ENCODE data around the gene TMA7B.

The TMA7B gene

DNA sequence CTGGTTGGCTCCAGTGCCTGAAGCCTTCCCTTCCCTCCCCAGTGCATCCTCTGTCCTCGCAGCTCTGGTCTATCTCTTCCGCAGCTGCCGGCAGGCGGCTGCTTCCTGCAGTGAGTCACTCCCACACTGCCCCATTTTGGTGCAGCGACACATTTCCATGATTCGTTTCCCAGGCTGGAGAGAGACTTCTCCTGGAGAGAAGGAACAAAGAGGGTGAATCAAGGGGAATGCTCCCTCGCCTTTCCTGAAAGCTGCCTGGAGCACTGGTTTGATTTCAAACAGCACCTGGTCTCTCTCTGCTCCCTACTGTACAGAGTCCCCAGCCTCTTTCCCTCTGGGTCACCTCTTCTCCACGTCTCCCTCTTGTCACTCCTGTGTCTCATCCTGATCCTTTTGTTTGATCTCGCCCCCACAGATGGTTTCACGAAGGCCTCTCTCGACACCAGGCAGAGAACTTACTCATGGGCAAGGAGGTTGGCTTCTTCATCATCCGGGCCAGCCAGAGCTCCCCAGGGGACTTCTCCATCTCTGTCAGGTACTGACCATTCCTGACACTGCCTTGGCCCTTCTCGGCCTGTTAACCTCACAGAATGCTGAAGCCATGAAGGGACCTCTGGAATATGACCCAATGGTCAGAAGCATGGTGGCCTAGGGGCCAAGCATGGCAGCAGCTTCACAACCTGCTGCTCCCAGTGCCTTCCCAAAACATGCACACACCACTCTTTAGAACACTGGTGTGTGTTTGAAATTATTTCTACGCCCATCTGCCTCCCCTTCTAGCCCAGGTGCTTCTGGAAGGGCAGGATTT lies at the start of gene TMA7B:
Gene TMA7B, plus strand, starts transcription at position 758 of the 808 bp plus-strand sequence. CDS start 3,978 bp downstream, outside the sequence.
- DNase-seq, result no peak

DNA sequence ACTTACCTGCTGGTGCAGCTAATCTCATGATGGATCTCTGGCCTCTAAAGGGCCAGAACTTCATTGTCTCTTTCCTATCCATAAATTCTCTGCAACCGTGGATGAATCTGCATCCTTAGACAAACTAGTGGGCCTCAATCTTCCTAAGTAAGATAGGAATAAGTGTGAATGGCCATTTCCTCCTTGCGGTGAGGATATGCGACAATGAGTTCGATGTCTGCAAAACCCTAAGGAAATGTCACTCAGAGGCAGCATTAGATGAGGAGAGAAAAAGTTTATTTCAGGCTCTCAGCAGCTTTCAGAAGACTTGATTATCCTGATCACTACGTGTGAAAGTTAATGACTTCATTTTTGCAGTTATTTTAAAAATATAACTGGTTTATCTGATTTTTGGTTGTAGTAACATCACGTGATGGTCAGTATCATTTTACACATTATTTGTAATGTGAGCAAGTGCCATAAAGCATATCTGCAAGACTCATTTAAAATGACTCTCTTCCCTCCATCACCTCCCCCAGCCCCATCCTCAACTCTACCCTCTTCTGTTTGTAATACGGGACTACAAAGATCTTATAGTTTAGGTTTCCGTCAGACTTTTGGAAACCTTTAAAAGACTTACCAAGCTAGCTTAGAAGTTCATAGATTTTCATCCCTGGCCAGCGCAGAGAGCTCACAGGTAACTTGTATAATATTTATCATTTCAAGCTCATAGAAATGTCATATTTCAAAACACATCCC lies 49.2 kb upstream of the TMA7B start:
- no peak for DNase-seq

DNA sequence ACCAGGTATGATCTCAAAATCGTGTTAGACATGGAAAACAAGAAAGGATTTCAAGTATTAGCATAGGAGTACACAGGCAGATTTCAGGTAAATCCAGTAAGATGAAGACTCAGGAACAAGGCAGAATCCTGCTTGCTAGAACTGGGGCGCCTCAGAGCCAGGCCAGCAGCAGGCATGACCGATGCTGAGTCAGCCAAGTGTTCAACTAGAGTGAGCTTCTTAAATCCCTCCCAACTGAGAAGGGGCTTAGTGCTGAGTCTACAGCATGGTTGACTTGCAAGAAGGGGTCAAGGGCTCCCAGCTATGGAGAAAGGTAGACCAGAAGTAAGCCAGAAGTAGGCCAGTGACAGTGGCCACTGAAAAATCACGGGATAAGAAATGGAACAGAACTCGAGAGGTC lies 46.9 kb upstream of the TMA7B start:
- no peak for DNase-seq

DNA sequence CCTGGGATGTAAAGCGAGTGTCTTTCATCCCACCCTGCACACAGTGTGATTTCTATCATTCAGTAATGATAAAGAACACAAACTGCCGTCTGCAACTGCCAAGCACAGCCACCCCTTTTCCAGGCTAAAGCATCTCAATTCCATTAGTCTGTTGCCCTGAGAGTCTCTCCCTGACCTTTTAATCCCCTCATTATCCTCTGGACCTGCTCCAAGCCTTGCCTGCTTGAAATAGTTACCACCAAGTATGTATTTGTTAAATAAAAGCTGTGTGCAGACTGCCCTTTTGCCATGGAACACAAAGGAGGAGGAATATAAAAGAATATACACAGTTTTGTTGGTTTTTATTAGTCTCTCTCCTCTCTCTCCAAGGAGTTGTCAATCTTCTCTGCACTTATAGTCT lies 46.3 kb upstream of the TMA7B start:
- no peak for DNase-seq

GRCh38 chr22:39914584-39914983 lies 45.6 kb upstream of the TMA7B start:
- DNase-seq, result no peak

GRCh38 chr22:39915295-39915726 lies 44.9 kb upstream of the TMA7B start:
- no peak for DNase-seq

- no peak for DNase-seq
Observed at GRCh38 chr22:39916496-39916895, 43.7 kb upstream of the TMA7B start.

GRCh38 chr22:39917197-39917643 lies 43.0 kb upstream of the TMA7B start:
- no peak for DNase-seq

DNA sequence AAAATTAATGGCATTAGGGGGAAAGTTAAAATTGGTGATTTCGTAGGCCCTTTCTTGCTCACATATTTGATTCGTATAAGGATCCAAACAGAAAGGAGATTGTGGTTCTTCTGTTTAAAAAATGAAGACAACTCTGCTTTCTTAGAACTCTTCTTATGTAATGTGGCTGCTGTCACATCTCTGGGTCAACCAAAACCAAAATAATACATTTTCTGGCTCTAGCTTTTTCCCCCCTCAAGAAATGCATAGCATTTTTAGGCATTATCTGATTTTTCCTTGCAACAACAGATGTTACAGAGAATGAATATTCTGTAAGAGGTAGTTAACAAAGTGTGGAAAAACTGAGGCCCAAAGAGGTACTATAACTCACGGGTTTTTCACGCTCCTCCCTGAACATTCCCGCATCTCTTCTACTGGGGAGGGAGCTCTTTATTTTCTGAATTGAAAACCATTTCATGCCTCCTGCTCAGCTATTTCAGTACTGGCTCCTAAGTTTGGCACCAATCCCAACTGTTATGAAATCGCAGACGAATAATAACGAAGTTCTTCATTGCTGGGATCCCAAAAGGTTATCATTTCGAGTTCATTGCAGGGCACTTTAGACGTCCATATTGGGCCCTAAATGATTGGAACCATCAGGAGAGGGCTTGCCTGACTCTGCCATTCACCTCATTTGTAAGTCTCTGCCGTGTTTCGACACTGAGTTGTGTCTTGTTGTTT lies 42.3 kb upstream of the TMA7B start:
- peak; percentile 44 for DNase-seq

- DNase-seq, result peak; percentile 88
Observed at GRCh38 chr22:39920134-39920743, 40.0 kb upstream of the TMA7B start.

DNA sequence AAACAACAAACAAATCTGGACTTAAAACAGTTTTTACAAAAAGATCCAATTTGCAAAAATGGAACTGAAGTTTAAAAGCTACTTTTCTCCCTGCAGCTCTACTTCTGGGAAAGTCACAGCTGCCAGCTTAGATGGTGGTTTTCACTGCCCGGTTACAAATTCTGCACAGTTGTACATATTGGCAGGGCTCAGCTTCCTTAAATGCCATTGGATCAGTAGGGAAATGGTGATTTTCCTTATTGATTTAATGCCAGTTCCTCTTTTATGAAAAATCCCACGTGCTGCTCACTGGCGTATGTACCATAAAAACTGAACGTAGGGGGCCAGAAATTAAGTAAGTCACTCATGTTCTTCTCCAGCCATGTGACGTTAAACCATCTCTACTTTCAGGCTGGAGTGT lies 36.5 kb upstream of the TMA7B start:
- DNase-seq, result no peak

- DNase-seq, result no peak
Observed at GRCh38 chr22:39924286-39924685, 35.9 kb upstream of the TMA7B start.

DNA sequence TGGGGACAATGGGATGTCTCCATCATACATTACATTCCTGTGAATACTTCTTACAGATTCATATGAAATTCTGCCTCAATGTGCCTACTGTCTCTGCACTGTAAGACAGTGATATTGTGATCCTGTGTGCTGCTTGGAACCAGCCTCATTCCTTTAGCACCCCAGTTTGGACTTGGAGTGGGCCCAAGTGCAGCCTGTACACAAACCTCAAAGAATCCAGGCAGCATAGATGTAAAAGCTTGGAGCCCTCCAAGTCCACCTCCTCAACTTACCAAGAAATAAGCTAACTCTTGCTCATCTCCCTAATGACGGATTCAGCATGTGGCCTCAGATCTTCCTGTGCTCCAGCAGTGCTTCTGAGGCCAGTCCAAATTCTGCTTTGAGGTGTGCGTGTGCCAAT lies 34.9 kb upstream of the TMA7B start:
- no peak for DNase-seq

- no peak for DNase-seq
Observed at GRCh38 chr22:39925909-39926679, 34.1 kb upstream of the TMA7B start.

DNA sequence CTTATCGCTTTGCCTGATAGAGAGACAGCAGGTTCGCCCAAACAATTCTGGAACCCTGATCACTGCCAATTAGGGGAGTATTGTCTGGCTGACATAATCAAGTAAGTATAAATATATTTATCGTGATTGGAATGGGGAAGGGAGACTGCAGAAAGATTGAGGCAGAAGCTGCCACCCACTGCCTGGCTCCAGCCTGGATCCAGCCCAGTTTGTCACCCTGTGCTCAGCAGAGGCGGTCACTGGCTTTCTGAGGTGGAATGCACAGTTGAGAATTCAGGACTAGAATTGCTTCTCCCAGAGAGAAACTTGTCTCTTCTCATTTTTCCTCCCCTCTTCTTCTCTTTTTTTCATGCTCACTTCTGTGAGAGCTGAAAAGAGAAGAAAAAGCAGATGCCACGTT lies 33.4 kb upstream of the TMA7B start:
- no peak for DNase-seq

GRCh38 chr22:39927544-39927943 lies 32.7 kb upstream of the TMA7B start:
- DNase-seq, result no peak

DNA sequence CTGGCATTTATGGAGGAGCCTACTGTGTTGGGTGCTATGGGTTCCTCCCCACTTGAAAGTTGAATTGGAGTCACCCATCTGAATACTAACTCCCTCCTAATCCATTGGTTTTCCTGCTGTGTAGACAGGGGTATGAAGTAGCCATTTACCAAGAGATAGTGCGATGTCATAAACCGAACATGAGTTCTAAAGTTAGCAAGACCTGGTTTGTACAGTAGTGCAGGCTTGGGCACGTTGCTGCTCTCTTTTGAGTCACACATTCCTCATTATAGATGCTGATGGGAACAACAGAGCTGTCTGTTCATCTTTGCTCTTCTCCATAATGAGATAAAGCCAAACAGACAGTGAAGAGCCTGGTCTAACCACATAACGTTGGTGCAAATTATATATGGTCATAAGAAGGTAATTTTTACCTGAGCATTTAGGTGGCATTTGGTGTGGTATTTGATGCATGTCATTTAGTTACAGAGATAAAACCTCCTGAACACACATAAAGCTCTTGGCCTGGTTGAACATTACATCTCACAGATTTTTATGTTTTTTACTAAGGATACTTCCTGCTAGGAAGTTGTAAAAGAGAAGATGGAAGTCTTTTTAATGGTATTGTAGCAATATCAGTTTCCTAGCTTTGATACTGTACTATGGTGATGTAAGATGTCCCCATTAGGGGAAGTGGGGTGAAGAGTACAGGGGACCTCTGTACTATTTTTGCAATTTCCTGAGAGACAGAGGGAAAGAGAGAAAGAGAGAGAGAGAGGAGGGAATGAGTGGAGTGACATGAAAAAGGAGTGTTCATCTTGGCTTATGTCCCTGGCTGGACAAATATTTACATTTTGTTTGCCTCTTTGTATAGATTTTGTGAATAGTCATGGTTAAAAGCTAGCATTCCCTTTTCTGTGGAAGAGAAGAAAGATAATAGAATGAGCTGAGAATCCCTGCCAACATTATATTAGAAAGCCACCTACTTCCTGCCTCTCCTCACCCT lies 31.4 kb upstream of the TMA7B start:
- no peak for DNase-seq

- no peak for DNase-seq
Observed at GRCh38 chr22:39931251-39931650, 28.9 kb upstream of the TMA7B start.

DNA sequence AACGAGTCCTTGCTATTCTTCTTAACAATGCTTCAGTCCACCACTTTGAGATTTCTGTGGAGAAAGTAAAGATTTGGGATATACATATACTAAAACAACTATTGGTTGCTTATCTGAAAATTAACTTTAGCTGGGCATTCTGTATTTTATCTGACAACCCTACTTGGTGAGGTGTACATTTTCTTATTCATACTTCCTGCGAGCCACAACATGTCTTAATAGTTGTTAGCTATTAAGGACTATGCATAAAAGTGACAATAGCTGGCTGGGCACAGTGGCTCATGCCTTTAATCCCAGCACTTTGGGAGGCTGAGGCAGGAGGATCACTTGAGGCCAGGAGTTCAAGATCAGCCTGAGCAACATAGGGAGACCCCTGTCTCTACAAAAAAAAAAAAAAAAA lies 28.0 kb upstream of the TMA7B start:
- no peak for DNase-seq

DNA sequence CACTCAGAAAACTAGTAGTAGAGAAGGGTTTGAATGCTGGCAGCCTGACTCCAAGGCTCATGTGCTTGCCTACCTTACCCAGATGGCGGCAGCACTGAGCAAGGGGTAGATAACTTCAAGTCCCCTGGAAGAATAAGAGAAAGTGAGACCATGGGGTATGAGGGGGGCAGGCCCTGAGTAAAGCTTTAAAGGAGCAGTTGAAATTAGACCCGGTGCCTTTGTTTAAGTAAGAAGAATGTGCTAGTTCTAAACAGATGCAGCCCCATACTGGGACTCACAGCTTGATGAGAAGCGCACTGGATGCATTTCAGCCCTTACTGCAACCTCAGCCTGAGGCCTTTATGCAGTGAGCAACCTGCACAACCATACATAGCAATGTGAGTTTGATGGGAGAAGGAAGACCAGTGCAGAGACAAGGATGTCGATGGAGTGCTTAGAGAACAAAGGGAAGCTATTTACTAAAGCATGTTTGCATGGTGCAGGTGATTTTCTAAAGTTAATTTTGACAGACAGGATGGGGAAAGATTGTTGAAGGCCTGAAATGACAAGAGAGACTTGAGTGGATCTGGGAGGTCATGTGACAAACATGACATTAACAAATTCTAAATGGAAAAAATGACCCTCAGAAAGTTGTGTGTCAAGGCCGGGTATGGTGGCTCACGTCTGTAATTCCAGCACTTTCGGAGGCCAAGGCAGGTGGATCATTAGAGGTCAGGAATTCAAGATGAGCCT lies 27.1 kb upstream of the TMA7B start:
- peak; percentile 55 for DNase-seq
